Loucy (cell line): ENCODE measurements around the gene PTPN21.

Experiments
- H2AFZ ChIP-seq: fragments of 200-600 bp; sonication (generic); 2 replicates; pipeline ENCODE4 v1.6.0; 2016; ENCODE audit warnings: antibody characterized with exemption, mild to moderate bottlenecking, low read length, moderate library complexity
- H3F3A ChIP-seq: fragments of 200-600 bp; 2 replicates; pipeline ENCODE4 v1.6.0; 2016; ENCODE audit warnings: antibody characterized with exemption, low read depth, mild to moderate bottlenecking
- H3K27me3 ChIP-seq: fragments of 200-600 bp; sonication (generic); 2 replicates; pipeline ENCODE4 v1.6.1; 2014; ENCODE audit warnings: low read length, mild to moderate bottlenecking; ENCODE audit not compliant: insufficient read depth, poor library complexity, severe bottlenecking
- H3K36me3 ChIP-seq: fragments of 200-600 bp; sonication (generic); 2 replicates; pipeline ENCODE4 v1.6.1; 2016; ENCODE audit warnings: low read length; ENCODE audit not compliant: insufficient read depth
- H3K4me1 ChIP-seq: fragments of 200-600 bp; sonication (generic); 2 replicates; pipeline ENCODE4 v1.5.1; 2014; ENCODE audit warnings: low read length, mild to moderate bottlenecking; ENCODE audit not compliant: insufficient read depth, poor library complexity, severe bottlenecking
- H3K4me2 ChIP-seq: fragments of 200-600 bp; sonication (generic); 2 replicates; pipeline ENCODE4 v1.6.0; 2014; ENCODE audit warnings: antibody characterized with exemption, low read length, low read depth, mild to moderate bottlenecking; ENCODE audit not compliant: poor library complexity, severe bottlenecking
- H3K4me3 ChIP-seq: fragments of 200-600 bp; sonication (generic); 2 replicates; pipeline ENCODE4 v1.5.1; 2014; ENCODE audit warnings: low read length, mild to moderate bottlenecking, mixed read lengths; ENCODE audit not compliant: poor library complexity, severe bottlenecking
- H3K79me2 ChIP-seq: fragments of 200-600 bp; sonication (generic); 2 replicates; pipeline ENCODE4 v1.6.1; 2014; ENCODE audit warnings: low read length; ENCODE audit not compliant: insufficient read depth
- H3K9ac ChIP-seq: fragments of 200-600 bp; sonication (generic); 2 replicates; pipeline ENCODE4 v1.6.0; 2014; ENCODE audit warnings: mild to moderate bottlenecking, low read depth, low read length, moderate library complexity; ENCODE audit not compliant: poor library complexity, severe bottlenecking
- H3K9me2 ChIP-seq: fragments of 200-600 bp; sonication (generic); replicated peaks from 2 replicates; pipeline ENCODE4 v1.6.1; 2016; ENCODE audit warnings: low read depth, low read length, mixed read lengths
- H3K9me3 ChIP-seq: fragments of 200-600 bp; sonication (generic); 2 replicates; pipeline ENCODE4 v1.6.1; 2014; ENCODE audit warnings: mild to moderate bottlenecking, antibody characterized with exemption, low read length, low read depth; ENCODE audit not compliant: insufficient read depth
- H4K20me1 ChIP-seq: fragments of 200-600 bp; sonication (generic); 2 replicates; pipeline ENCODE4 v1.6.0; 2014; ENCODE audit warnings: antibody characterized with exemption, low read length, mild to moderate bottlenecking; ENCODE audit not compliant: insufficient read depth, poor library complexity, severe bottlenecking
- CTCF ChIP-seq: fragments of 200-600 bp; sonication (generic); conservative IDR thresholded peaks from 2 replicates; pipeline ENCODE4 v1.5.1; 2014; ENCODE audit warnings: mild to moderate bottlenecking, antibody characterized with exemption, low read length
- EZH2phosphoT487 ChIP-seq: fragments of 200-600 bp; IDR thresholded peaks from 2 replicates; pipeline ENCODE4 v1.6.1; 2018; ENCODE audit warnings: antibody characterized with exemption, mild to moderate bottlenecking, moderate library complexity, borderline replicate concordance

Gene PTPN21

GRCh38 chr14:88551980-88552431, 2.8 kb downstream of the PTPN21 start:
- H3F3A ChIP-seq = no peaks in the 10 kb centered on the region
- no peaks in the 10 kb centered on the region for H3K79me2 ChIP-seq
- H3K4me2 ChIP-seq = no peak overlapping the region
- H3K27me3 ChIP-seq = peaks cover 7% of the 10 kb centered on the region
- H3K9ac ChIP-seq = no peak overlapping the region
- H3K4me3 ChIP-seq = no peak overlapping the region
- no peaks in the 10 kb centered on the region for H4K20me1 ChIP-seq
- H3K36me3 ChIP-seq = no peaks in the 10 kb centered on the region
- H3K4me1 ChIP-seq = no peaks in the 10 kb centered on the region
- no peaks in the 10 kb centered on the region for H3K9me2 ChIP-seq
- no peak overlapping the region for H2AFZ ChIP-seq
- TF ChIP-seq CTCF (no peak), EZH2phosphoT487 (no peak)
- no peaks in the 10 kb centered on the region for H3K9me3 ChIP-seq

- no peaks in the 10 kb centered on the region for H3F3A ChIP-seq
- no peaks in the 10 kb centered on the region for H3K9me2 ChIP-seq
- H3K36me3 ChIP-seq = no peaks in the 10 kb centered on the region
- no peak for TF ChIP-seq CTCF
- TF ChIP-seq EZH2phosphoT487 = no peak
- no peak overlapping the region for H3K4me2 ChIP-seq
- H3K9ac ChIP-seq = no peak overlapping the region
- no peaks in the 10 kb centered on the region for H4K20me1 ChIP-seq
- H2AFZ ChIP-seq = no peak overlapping the region
- peaks cover 2% of the 10 kb centered on the region for H3K27me3 ChIP-seq
- H3K9me3 ChIP-seq = no peaks in the 10 kb centered on the region
- no peak overlapping the region for H3K4me3 ChIP-seq
- no peaks in the 10 kb centered on the region for H3K79me2 ChIP-seq
- H3K4me1 ChIP-seq = no peaks in the 10 kb centered on the region
These were observed 3.5 kb downstream of the PTPN21 start for GRCh38 chr14:88551094-88551870.

GRCh38 chr14:88550078-88550477, 4.7 kb downstream of the PTPN21 start:
- H3K4me3 ChIP-seq = no peak overlapping the region
- no peaks in the 10 kb centered on the region for H3K36me3 ChIP-seq
- H3K9ac ChIP-seq = no peak overlapping the region
- H2AFZ ChIP-seq = no peak overlapping the region
- TF ChIP-seq CTCF (no peak), EZH2phosphoT487 (no peak)
- H4K20me1 ChIP-seq = no peaks in the 10 kb centered on the region
- H3K79me2 ChIP-seq = no peaks in the 10 kb centered on the region
- no peaks in the 10 kb centered on the region for H3K9me3 ChIP-seq
- no peak overlapping the region for H3K4me2 ChIP-seq
- no peaks in the 10 kb centered on the region for H3K27me3 ChIP-seq
- H3K9me2 ChIP-seq = no peaks in the 10 kb centered on the region
- H3F3A ChIP-seq = no peaks in the 10 kb centered on the region
- no peaks in the 10 kb centered on the region for H3K4me1 ChIP-seq
